Endodermal cell (in vitro differentiated cells): Measurements from ENCODE around the gene OR8I2. TPM values are rescaled to one million over a fixed set of nuclear protein-coding genes. Genes with fewer than 3 reads are reported as not detected.
"Not testable (repeated sequence)": the region's sequence is repeated elsewhere in the genome, so short reads cannot be mapped to it uniquely, and the experiment has no call there.

Experiments
- DNase-seq: peaks from one replicate; pipeline ENCODE4 v3.0.0-alpha.2; 2017
- H3K27ac ChIP-seq: 2 replicates; pipeline ENCODE4 v1.5.1; 2013; ENCODE audit warnings: mild to moderate bottlenecking, low read depth, low read length, moderate library complexity
- H3K27me3 ChIP-seq: 2 replicates; pipeline ENCODE4 v1.6.1; 2013; ENCODE audit warnings: mild to moderate bottlenecking, low read length, moderate library complexity; ENCODE audit not compliant: insufficient read depth, control insufficient read depth, poor library complexity, severe bottlenecking
- H3K36me3 ChIP-seq: 2 replicates; pipeline ENCODE4 v1.7.0; 2013; ENCODE audit warnings: mild to moderate bottlenecking, low read length, moderate library complexity; ENCODE audit not compliant: control insufficient read depth, insufficient read depth
- H3K4me1 ChIP-seq: one replicate; pipeline ENCODE4 v1.7.0; 2013; ENCODE audit warnings: low read length; ENCODE audit not compliant: control insufficient read depth, insufficient read depth
- H3K4me3 ChIP-seq: 2 replicates; pipeline ENCODE4 v1.5.1; 2013; ENCODE audit warnings: mild to moderate bottlenecking, low read length, moderate library complexity
- H3K9ac ChIP-seq: 2 replicates; pipeline ENCODE4 v1.6.1; 2013; ENCODE audit warnings: mild to moderate bottlenecking, low read length, moderate library complexity; ENCODE audit not compliant: poor library complexity, severe bottlenecking; ENCODE audit errors: extremely low read depth
- H3K9me3 ChIP-seq: 2 replicates; pipeline ENCODE4 v1.6.1; 2013; ENCODE audit warnings: mild to moderate bottlenecking, low read length, moderate library complexity; ENCODE audit not compliant: control insufficient read depth
- H3K27ac Mint-ChIP-seq: 2 replicates; pipeline ENCODE4 v1.8.0; 2020; ENCODE audit warnings: mixed read lengths
- H3K27me3 Mint-ChIP-seq: 2 replicates; pipeline ENCODE4 v1.8.0; 2021; ENCODE audit warnings: mild to moderate bottlenecking, mixed read lengths; ENCODE audit not compliant: insufficient read depth
- H3K36me3 Mint-ChIP-seq: 2 replicates; pipeline ENCODE4 v1.8.0; 2020; ENCODE audit warnings: low read depth, mixed read lengths
- H3K4me1 Mint-ChIP-seq: 2 replicates; pipeline ENCODE4 v1.8.0; 2020; ENCODE audit warnings: mixed read lengths
- H3K4me3 Mint-ChIP-seq: 2 replicates; pipeline ENCODE4 v1.8.0; 2020; ENCODE audit warnings: mild to moderate bottlenecking, moderate library complexity, mixed read lengths
- H3K9me3 Mint-ChIP-seq: 2 replicates; pipeline ENCODE4 v1.8.0; 2020; ENCODE audit warnings: mild to moderate bottlenecking, mixed read lengths
- WGBS, 2 experiments: methylation state at CpG; one replicate each; pipeline versions ENCODE4 v1.1.5 to v1.1.7; 2013; ENCODE audit warnings: missing lambda C conversion rate in 2 of 2, mixed read lengths in 1 of 2; ENCODE audit not compliant: insufficient coverage in 1 of 2, insufficient read length in 1 of 2; 5-methylcytosine and 5-hydroxymethylcytosine counted together
- total RNA-seq, 2 donors: library from RNA; stranded (reverse); fragmentation: NEBNext Ultra II Directional in 1 of 2; extraction: Animal tissue kit (Norgen Biotek cat#: 25700) in 1 of 2; gene quantifications; 2 replicates in 1 of 2; 3 replicates in 1 of 2; pipeline ENCODE4 v1.2.1, GENCODE V29; 2021
- TF ChIP-seq, protein P1 (sequence below): fragments of 200-600 bp; sonication (generic); conservative IDR thresholded peaks from 2 replicates; pipeline ENCODE4 v1.5.0; 2021; ENCODE audit warnings: antibody characterized with exemption, mild to moderate bottlenecking

OR8I2 gene
- total RNA-seq, 2 donors from 2014 or later, result not detected

DNA sequence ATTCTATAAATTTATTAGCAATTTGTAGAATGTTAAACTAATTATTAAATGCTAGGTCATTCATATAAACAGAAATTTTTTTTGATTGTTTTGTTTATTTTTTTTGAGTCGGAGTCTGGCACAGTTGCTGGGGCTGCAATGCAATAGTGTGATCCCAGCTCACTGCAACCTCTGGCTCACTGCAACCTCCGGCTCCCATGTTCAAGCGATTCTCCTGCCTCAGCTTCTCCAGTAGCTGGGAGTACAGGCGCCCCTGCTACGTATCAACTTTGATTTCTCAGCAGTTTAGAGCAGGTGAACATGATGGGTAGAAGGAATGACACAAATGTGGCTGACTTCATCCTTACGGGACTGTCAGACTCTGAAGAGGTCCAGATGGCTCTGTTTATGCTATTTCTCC, 29.0 kb downstream of the OR8I2 start, which contains the start of gene OR8H3:
OR8H3 (plus strand) TSS at position 301 of the 400 bp plus-strand sequence; CDS start at position 301, 0 bp downstream.
- Histone ChIP-seq H3K27ac (no peak within 1 kb of the TSS), H3K9ac (no peak within 1 kb of the TSS), H3K9me3 (no peaks in the 10 kb centered on the region), H3K36me3 (no peaks in the 10 kb centered on the region), H3K4me1 (no peaks in the 10 kb centered on the region), H3K27me3 (no peaks in the 10 kb centered on the region), H3K4me3 (no peak within 1 kb of the TSS)
- TF ChIP-seq, protein P1, sequence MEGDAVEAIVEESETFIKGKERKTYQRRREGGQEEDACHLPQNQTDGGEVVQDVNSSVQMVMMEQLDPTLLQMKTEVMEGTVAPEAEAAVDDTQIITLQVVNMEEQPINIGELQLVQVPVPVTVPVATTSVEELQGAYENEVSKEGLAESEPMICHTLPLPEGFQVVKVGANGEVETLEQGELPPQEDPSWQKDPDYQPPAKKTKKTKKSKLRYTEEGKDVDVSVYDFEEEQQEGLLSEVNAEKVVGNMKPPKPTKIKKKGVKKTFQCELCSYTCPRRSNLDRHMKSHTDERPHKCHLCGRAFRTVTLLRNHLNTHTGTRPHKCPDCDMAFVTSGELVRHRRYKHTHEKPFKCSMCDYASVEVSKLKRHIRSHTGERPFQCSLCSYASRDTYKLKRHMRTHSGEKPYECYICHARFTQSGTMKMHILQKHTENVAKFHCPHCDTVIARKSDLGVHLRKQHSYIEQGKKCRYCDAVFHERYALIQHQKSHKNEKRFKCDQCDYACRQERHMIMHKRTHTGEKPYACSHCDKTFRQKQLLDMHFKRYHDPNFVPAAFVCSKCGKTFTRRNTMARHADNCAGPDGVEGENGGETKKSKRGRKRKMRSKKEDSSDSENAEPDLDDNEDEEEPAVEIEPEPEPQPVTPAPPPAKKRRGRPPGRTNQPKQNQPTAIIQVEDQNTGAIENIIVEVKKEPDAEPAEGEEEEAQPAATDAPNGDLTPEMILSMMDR, result no peak
- no peaks in the 10 kb centered on the region for H3K27me3 Mint-ChIP-seq
- peaks cover 3% of the 10 kb centered on the region for H3K9me3 Mint-ChIP-seq
- H3K4me3 Mint-ChIP-seq, result no peak within 1 kb of the TSS
- no peak for DNase-seq
- H3K27ac Mint-ChIP-seq, result no peak within 1 kb of the TSS
- 90 to 96% methylated on average over 4 to 6 of the region's 6 CpGs for WGBS, 2 experiments
- H3K4me1 Mint-ChIP-seq, result no peaks in the 10 kb centered on the region
- H3K36me3 Mint-ChIP-seq, result no peaks in the 10 kb centered on the region

DNA sequence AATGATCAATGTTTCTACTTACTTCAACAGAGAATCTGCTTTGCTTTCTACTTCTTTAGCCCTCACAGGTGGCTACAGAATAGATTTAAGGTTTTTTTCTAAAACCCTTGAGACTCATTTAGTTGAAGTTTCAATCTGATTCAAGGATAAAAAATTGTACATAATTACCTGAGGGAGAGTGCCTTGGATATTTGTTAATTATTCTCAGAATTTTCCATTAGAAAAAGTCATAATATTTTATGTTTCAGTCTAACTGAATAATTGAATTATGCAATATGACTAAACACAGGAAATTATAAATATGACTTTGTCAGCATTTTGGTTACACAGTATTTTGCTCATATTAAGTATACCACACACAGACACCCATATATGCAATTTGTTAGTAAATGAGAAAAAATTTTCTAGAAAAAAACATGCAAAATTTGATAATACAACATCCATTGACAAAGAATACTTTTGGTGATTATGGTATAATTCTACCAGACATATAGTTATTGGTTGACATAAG, 47.1 kb downstream of the OR8I2 start, which contains the start of gene OR8J3:
OR8J3 (minus strand) TSS at position 51 of the 511 bp plus-strand sequence. CDS start 2,483 bp downstream, outside the sequence.
- Mint-ChIP-seq H3K4me1 (no peaks in the 10 kb centered on the region), H3K9me3 (peaks cover 11% of the 10 kb centered on the region), H3K27ac (no peak within 1 kb of the TSS), H3K36me3 (no peaks in the 10 kb centered on the region), H3K4me3 (no peak within 1 kb of the TSS), H3K27me3 (no peaks in the 10 kb centered on the region)
- H3K4me3 ChIP-seq, result no peak within 1 kb of the TSS
- TF ChIP-seq, protein P1, result no peak
- H3K27me3 ChIP-seq, result no peaks in the 10 kb centered on the region
- H3K9ac ChIP-seq, result no peak within 1 kb of the TSS
- no peaks in the 10 kb centered on the region for H3K9me3 ChIP-seq
- H3K27ac ChIP-seq, result no peak within 1 kb of the TSS
- no peaks in the 10 kb centered on the region for H3K4me1 ChIP-seq
- no peak for DNase-seq
- no peaks in the 10 kb centered on the region for H3K36me3 ChIP-seq

DNA sequence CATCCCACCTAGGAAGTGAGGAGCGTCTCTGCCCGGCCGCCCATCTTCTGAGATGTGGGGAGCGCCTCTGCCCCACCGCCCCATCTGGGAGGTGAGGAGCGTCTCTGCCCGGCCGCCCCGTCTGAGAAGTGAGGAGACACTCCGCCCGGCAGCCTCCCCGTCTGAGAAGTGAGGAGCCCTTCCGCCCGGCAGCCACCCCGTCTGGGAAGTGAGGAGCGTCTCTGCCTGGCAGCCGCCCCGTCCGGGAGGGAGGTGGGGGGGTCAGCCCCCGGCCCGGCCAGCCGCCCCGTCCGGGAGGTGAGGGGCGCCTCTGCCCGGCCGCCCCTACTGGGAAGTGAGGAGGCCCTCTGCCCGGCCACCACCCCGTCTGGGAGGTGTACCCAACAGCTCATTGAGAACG, 50.6 kb downstream of the OR8I2 start:
- H3K4me3 ChIP-seq, H3K27ac ChIP-seq, DNase-seq, H3K9ac ChIP-seq, H3K27me3 ChIP-seq, H3K4me1 ChIP-seq, H3K36me3 ChIP-seq, H3K4me1 Mint-ChIP-seq, H3K9me3 ChIP-seq, H3K27ac Mint-ChIP-seq, H3K4me3 Mint-ChIP-seq, H3K36me3 Mint-ChIP-seq, H3K27me3 Mint-ChIP-seq: not testable (repeated sequence)
- H3K9me3 Mint-ChIP-seq, result peaks cover 11% of the 10 kb centered on the region
- WGBS, 2 experiments, result 89 to 100% methylated on average over 3 to 20 of the region's 30 CpGs

Other genes starting within 250 kb of the OR8I2 start
- not detected for gene TRIM51, start 210.0 kb upstream of the OR8I2 start, total RNA-seq
- gene OR5W2, start 178.7 kb upstream of the OR8I2 start, total RNA-seq, result not detected
- gene OR5I1, start 156.9 kb upstream of the OR8I2 start, total RNA-seq, result not detected
- gene OR10AG1, start 123.4 kb upstream of the OR8I2 start, total RNA-seq, result not detected
- gene OR5F1, start 98.7 kb upstream of the OR8I2 start, total RNA-seq, result not detected
- gene OR5AS1, start 65.7 kb upstream of the OR8I2 start, total RNA-seq, result not detected
- gene OR8H2, start 10.4 kb downstream of the OR8I2 start, total RNA-seq, result not detected
- not detected for gene OR8H3, start 29.1 kb downstream of the OR8I2 start, total RNA-seq
- gene OR8J3, start 46.9 kb downstream of the OR8I2 start, total RNA-seq, result not detected
- not detected for gene OR8K5, start 67.0 kb downstream of the OR8I2 start, total RNA-seq
- gene OR5J2, start 83.3 kb downstream of the OR8I2 start, total RNA-seq, result not detected
- not detected for gene OR5T2, start 140.9 kb downstream of the OR8I2 start, total RNA-seq
- not detected for gene OR5T3, start 158.9 kb downstream of the OR8I2 start, total RNA-seq
- gene OR5T1, start 180.8 kb downstream of the OR8I2 start, total RNA-seq, result not detected
- not detected for gene OR8H1, start 198.9 kb downstream of the OR8I2 start, total RNA-seq
- gene OR8K3, start 221.8 kb downstream of the OR8I2 start, total RNA-seq, result not detected